NCI-H2196 (cell line): Measurements from ENCODE around the gene FARP1.

ENCODE experiments used
- DNase-seq: peaks from one replicate; lab custom pipeline; 2025; ENCODE audit not compliant: unreplicated experiment; lab: John Stamatoyannopoulos, UW

FARP1 gene

GRCh38 chr13:98141091-98141490 lies 1.8 kb upstream of the FARP1 start:
- no peak for DNase-seq

GRCh38 chr13:98141509-98142379 lies 1.1 kb upstream of the FARP1 start:
- DNase-seq, result no peak

GRCh38 chr13:98143157-98143553 lies 261 bp downstream of the FARP1 start:
- DNase-seq, result no peak

- DNase-seq, result no peak
These were observed 720 bp downstream of the FARP1 start for GRCh38 chr13:98143601-98144026.

- DNase-seq, result no peak
These were observed 1.3 kb downstream of the FARP1 start for GRCh38 chr13:98144027-98144741.

GRCh38 chr13:98144801-98145350 lies 2.0 kb downstream of the FARP1 start:
- peak; percentile 8 for DNase-seq

GRCh38 chr13:98147521-98147920 lies 4.6 kb downstream of the FARP1 start:
- DNase-seq, result no peak

- no peak for DNase-seq
These were observed 8.1 kb downstream of the FARP1 start for GRCh38 chr13:98150832-98151479.

- DNase-seq, result no peak
These were observed 12.7 kb downstream of the FARP1 start for GRCh38 chr13:98155475-98156109.

GRCh38 chr13:98156259-98156658 lies 13.4 kb downstream of the FARP1 start:
- no peak for DNase-seq

GRCh38 chr13:98157188-98157587 lies 14.3 kb downstream of the FARP1 start:
- no peak for DNase-seq

GRCh38 chr13:98157609-98158008 lies 14.7 kb downstream of the FARP1 start:
- no peak for DNase-seq

- DNase-seq, result no peak
These were observed 15.4 kb downstream of the FARP1 start for GRCh38 chr13:98158172-98158899.

- no peak for DNase-seq
These were observed 20.0 kb downstream of the FARP1 start for GRCh38 chr13:98162935-98163334.

GRCh38 chr13:98169331-98169730 lies 26.4 kb downstream of the FARP1 start:
- DNase-seq, result no peak

GRCh38 chr13:98171900-98172589 lies 29.2 kb downstream of the FARP1 start:
- no peak for DNase-seq

- DNase-seq, result no peak
These were observed 29.9 kb downstream of the FARP1 start for GRCh38 chr13:98172590-98173422.

- DNase-seq, result no peak
These were observed 30.7 kb downstream of the FARP1 start for GRCh38 chr13:98173431-98174152.
